ENCODE data around the gene FAM114A2.

GRCh38 chr5:154087260-154087659, 48.5 kb upstream of the FAM114A2 start:
- TF ChIP-seq GATA3 (IDR thresholded peaks at IDR 0.05; ENCODE audit: low read depth, low read length) (no peak), GATA2 (IDR thresholded peaks at IDR 0.05; ENCODE audit: low read depth, low read length) (no peak)
